ENCODE results near the gene POTEH. TPM values are rescaled to one million over a fixed set of nuclear protein-coding genes. Genes with fewer than 3 reads are reported as not detected.
A peak's percentile ranks its signal among the peaks of the same experiment; 100 is the strongest.
"Not testable (repeated sequence)": the region's sequence is repeated elsewhere in the genome, so short reads cannot be mapped to it uniquely, and the experiment has no call there.

POTEH gene
- total and polyA plus RNA-seq, 10 donors, result 0.52 to 1.1 (median 0.72) TPM; not detected in 7

GRCh38 chr22:15734411-15734810, 44.6 kb downstream of the POTEH start:
- H3K4me3 ChIP-seq; intact Hi-C loops (cut with DNase I; ENCODE audit: low total_unique reads); H3K4me1 ChIP-seq; H3K27ac ChIP-seq; H3K27me3 ChIP-seq (replicated peaks in 1 of 7); H3K36me3 ChIP-seq; H3K9me3 ChIP-seq: not testable (repeated sequence)
- peak; percentile 48 for DNase-seq
- 48 to 60% (median 58%) methylated on average over 2 to 4 of the region's 6 CpGs; no CpG with 5 or more reads in 1 of the 5 donors for WGBS, 5 donors

- 75 to 96% (median 83%) methylated on average over 4 to 5 of the region's 10 CpGs; no CpG with 5 or more reads in 1 of the 5 donors for WGBS, 5 donors
- H3K4me3 ChIP-seq; intact Hi-C loops (cut with DNase I; ENCODE audit: low total_unique reads); H3K4me1 ChIP-seq; H3K36me3 ChIP-seq; H3K9me3 ChIP-seq; H3K27ac ChIP-seq; H3K27me3 ChIP-seq (replicated peaks in 1 of 7): not testable (repeated sequence)
- peak; percentile 75 for DNase-seq
Observed at GRCh38 chr22:15738157-15738908, 48.5 kb downstream of the POTEH start.

- H3K4me1 ChIP-seq; H3K4me3 ChIP-seq; H3K27ac ChIP-seq; DNase-seq; H3K9me3 ChIP-seq; H3K36me3 ChIP-seq; H3K27me3 ChIP-seq (replicated peaks in 1 of 7); intact Hi-C loops (cut with DNase I; ENCODE audit: low total_unique reads): not testable (repeated sequence)
- WGBS, 5 donors, result 91 to 97% (median 94%) methylated on average over 2 to 3 of the region's 6 CpGs; no CpG with 5 or more reads in 1 of the 5 donors
Observed at GRCh38 chr22:15738909-15739391, 49.1 kb downstream of the POTEH start.

GRCh38 chr22:15747636-15748323, 58.0 kb downstream of the POTEH start:
- H3K4me3 ChIP-seq; intact Hi-C loops (cut with DNase I; ENCODE audit: low total_unique reads); H3K4me1 ChIP-seq; H3K27ac ChIP-seq; H3K27me3 ChIP-seq (replicated peaks in 1 of 7); H3K36me3 ChIP-seq: not testable (repeated sequence)
- WGBS, 5 donors, result 68 to 88% (median 84%) methylated on average over 6 to 13 of the region's 16 CpGs
- DNase-seq, result peak; percentile 63
- H3K9me3 ChIP-seq, result peaks cover 0 to 14% (median 6%) of the 10 kb centered on the region in 8 donors

- intact Hi-C loops (cut with DNase I; ENCODE audit: low total_unique reads); H3K27me3 ChIP-seq (replicated peaks in 1 of 7); H3K4me3 ChIP-seq; H3K27ac ChIP-seq; H3K36me3 ChIP-seq; H3K4me1 ChIP-seq: not testable (repeated sequence)
- peaks cover 0 to 14% (median 6%) of the 10 kb centered on the region in 8 donors for H3K9me3 ChIP-seq
- DNase-seq, result peak; percentile 72
- 68 to 82% (median 71%) methylated on average over 19 to 36 of the region's 41 CpGs for WGBS, 5 donors
Observed at GRCh38 chr22:15749181-15749970, 59.5 kb downstream of the POTEH start.

GRCh38 chr22:15759443-15760097, 69.7 kb downstream of the POTEH start:
- peak; percentile 56 for DNase-seq
- H3K27ac ChIP-seq; H3K4me1 ChIP-seq; H3K36me3 ChIP-seq; H3K27me3 ChIP-seq (replicated peaks in 1 of 7); H3K4me3 ChIP-seq; intact Hi-C loops (cut with DNase I; ENCODE audit: low total_unique reads): not testable (repeated sequence)
- WGBS, 5 donors, result 90 to 93% (median 93%) methylated on average over 11 to 14 of the region's 28 CpGs; no CpG with 5 or more reads in 2 of the 5 donors
- peaks cover 0 to 14% (median 4%) of the 10 kb centered on the region in 8 donors for H3K9me3 ChIP-seq

GRCh38 chr22:15760388-15761150, 70.7 kb downstream of the POTEH start:
- H3K36me3 ChIP-seq; H3K4me1 ChIP-seq; H3K27me3 ChIP-seq (replicated peaks in 1 of 7); intact Hi-C loops (cut with DNase I; ENCODE audit: low total_unique reads); H3K27ac ChIP-seq; H3K4me3 ChIP-seq: not testable (repeated sequence)
- peaks cover 0 to 14% (median 5%) of the 10 kb centered on the region in 8 donors for H3K9me3 ChIP-seq
- DNase-seq, result peak; percentile 51
- 89 to 93% (median 91%) methylated on average over 9 to 19 of the region's 44 CpGs; no CpG with 5 or more reads in 1 of the 5 donors for WGBS, 5 donors

GRCh38 chr22:15761151-15761777, 71.4 kb downstream of the POTEH start:
- peak; percentile 78 for DNase-seq
- peaks cover 0 to 14% (median 5%) of the 10 kb centered on the region in 8 donors for H3K9me3 ChIP-seq
- H3K27me3 ChIP-seq (replicated peaks in 1 of 7); intact Hi-C loops (cut with DNase I; ENCODE audit: low total_unique reads); H3K4me3 ChIP-seq; H3K4me1 ChIP-seq; H3K27ac ChIP-seq; H3K36me3 ChIP-seq: not testable (repeated sequence)
- WGBS, 5 donors, result 87 to 91% (median 90%) methylated on average over 13 to 26 of the region's 30 CpGs

- H3K4me3 ChIP-seq; H3K36me3 ChIP-seq; intact Hi-C loops (cut with DNase I; ENCODE audit: low total_unique reads); H3K27ac ChIP-seq; H3K27me3 ChIP-seq (replicated peaks in 1 of 7); DNase-seq; H3K4me1 ChIP-seq: not testable (repeated sequence)
- H3K9me3 ChIP-seq, result peaks cover 0 to 17% (median 5%) of the 10 kb centered on the region in 8 donors
- no CpG with 5 or more reads among the region's 1 CpG for WGBS, 5 donors
Observed at GRCh38 chr22:15763559-15763958, 73.7 kb downstream of the POTEH start.
